CD4-positive, alpha-beta T cell treated with Interleukin-15 for 1 hour (primary cell): ENCODE data around the gene PRPS1L1.

Experiments used
- DNase-seq: peaks from one replicate; pipeline ENCODE4 v3.0.0-alpha.2; 2020

The PRPS1L1 gene

DNA sequence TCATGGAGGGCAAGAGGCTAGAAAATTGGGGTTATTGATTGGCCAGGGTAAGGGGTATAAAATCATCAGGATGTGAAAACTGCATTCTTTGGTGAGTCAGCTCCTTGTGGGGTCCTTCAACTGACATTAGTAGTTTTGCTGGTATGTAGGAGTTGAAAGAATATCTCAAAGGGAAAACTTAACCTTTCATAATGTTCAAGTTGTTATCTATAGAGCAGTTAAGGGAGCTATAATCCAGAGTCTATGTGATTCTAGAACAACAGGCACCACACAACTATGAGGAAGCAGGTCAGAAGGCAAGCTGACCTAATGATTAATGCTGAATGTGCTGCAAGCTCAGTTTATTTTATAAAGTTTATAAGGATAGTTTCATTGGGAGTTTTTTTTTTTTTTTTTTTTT, 13.7 kb downstream of the PRPS1L1 start:
- no peak for DNase-seq

DNA sequence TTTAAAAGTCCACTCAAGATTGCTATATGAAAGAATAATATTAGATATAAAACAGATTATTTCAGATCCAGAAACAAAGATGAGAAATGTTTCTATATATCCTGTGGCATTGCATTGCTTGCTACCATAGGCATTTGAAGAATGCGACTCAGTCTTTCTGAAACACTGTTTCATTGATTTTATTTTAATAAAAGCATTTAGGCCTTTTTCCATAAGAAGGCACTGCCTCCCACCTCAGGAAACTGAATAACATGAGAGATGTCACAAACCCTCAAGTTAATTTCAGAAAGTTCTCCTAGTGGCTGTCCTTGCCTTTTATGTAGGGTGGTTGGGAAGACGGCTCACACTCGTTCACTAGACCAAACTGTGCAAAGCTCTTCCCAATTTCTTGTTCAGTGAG, 23.3 kb downstream of the PRPS1L1 start:
- no peak for DNase-seq

DNA sequence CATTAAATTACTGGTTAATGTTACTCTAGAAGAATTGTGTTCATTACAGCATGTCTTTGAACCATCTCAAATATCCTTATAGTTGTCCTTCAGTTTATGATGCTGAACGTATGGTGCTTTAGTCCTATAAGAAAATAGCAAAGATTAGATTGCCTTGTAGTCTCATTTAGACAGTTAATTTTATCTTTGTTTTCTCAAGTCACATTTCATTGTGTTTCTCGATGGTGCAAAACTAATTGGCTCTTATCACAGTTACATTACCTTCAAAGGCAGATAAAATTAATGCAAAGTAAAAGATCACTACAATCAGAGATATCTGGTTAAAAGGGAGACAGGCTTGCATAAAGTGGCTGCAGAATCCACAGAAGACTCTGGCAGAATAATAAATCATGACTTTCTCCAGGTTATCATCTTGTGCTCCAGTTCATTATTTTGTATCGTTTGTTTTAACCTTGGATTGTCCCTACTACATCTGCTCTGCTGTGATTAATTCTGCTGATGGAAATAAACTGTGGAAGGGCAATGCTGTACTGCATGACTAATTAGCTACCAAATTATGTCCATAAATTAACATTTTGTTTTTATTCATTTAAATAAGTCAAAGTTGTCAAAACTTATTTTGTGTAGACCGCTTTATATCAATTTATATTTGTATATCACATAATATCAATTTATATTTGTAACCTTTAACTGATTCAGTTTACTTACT, 24.2 kb downstream of the PRPS1L1 start:
- DNase-seq = no peak

- DNase-seq = no peak
These were observed 29.0 kb downstream of the PRPS1L1 start for GRCh38 chr7:17998692-17999091.

DNA sequence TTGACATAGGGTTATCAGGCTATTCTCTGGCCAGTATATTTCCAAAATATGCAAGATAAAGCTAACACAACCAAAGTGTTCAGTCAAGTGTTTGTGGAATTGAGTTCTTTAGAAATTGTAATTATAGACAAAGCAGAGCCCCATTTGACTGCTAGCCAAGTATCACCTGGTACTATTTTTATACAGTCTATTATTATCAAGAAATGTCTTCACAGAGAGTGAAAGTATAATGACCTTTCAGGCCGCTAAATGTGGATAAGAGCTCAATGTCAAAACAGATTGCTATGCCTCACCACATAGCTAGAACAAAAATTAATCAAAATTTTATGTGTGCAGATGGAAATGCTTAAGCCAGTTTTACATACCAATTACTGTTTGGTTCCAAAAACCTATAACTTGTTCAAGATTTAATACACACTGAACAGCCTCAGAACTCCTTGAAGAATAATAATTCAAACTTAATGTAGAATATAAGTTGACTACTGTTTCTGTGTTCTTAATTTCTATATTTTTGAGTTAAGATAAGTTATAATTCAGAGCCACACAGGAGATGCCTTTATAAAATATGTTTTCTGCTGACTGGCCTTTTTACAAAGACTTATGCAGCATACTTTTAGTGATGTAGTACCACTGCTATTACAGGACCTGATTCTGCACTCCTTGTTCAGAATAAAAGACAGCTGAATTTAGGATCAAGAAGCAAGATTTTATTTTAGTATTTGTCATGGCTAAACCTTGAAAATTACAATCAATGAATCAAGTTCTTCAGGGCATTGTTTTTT, 31.0 kb downstream of the PRPS1L1 start:
- DNase-seq = no peak

DNA sequence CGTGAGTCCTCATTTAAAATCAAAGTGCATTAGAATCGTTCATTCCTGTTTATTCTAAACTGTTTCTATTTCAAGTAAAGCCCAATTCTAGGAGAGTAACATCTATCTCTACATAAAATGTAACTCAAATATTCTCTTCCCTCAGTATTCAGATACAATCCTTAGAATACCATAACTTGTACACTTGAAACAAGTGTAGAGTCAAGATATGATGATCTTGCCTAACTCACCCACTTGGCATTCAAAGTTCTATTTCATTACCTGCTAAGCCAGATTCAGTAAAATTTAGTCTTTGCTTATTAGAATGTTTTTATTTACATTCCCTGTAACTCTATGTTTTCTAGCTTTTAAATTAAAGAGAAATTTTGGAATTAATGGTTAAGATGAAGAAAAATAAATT, 31.6 kb downstream of the PRPS1L1 start:
- no peak for DNase-seq

- no peak for DNase-seq
These were observed 33.4 kb downstream of the PRPS1L1 start for GRCh38 chr7:17994079-17994850.

DNA sequence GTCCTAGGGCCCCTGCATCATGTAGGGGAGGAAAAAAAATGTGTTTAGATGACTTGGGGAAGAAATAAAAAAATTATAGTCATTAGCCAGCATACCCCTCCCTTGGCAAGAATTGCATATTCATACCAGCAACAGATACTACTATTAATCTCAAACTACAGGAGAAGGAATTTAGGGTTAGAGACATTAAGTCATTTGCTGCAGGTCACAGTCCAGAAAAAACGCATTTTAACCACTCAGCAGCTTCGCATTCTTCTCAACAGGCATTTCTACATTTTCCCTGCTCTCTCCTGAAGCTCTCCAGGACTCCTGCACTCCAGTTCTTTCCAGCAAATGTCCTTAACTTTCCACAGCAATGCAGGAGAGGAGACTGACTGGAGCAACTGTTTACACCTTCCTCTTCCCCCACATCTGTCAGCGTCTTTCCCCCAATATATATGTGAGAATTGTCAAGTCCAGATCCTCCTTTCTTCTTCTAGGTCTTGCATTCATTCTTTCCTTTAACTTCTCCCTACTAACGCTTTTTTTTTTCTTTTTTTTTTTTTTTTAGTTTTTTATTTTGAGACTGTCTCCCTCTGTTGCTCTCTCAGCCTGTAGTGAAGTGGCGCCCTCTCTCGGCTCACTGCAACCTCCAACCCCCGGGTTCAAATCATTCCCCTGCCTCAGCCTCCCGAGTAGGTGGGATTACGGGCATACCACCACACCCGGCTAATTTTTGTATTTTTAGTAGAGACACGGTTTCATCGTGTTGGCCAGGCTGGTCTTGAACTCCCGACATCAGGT, 35.6 kb downstream of the PRPS1L1 start:
- no peak for DNase-seq

- no peak for DNase-seq
These were observed 36.9 kb downstream of the PRPS1L1 start for GRCh38 chr7:17990761-17991160.

- no peak for DNase-seq
These were observed 38.1 kb downstream of the PRPS1L1 start for GRCh38 chr7:17989546-17989945.

- DNase-seq = no peak
These were observed 38.8 kb downstream of the PRPS1L1 start for GRCh38 chr7:17988858-17989257.

- DNase-seq = no peak
These were observed 39.5 kb downstream of the PRPS1L1 start for GRCh38 chr7:17988141-17988540.

GRCh38 chr7:17986851-17987250, 40.8 kb downstream of the PRPS1L1 start:
- DNase-seq = no peak

DNA sequence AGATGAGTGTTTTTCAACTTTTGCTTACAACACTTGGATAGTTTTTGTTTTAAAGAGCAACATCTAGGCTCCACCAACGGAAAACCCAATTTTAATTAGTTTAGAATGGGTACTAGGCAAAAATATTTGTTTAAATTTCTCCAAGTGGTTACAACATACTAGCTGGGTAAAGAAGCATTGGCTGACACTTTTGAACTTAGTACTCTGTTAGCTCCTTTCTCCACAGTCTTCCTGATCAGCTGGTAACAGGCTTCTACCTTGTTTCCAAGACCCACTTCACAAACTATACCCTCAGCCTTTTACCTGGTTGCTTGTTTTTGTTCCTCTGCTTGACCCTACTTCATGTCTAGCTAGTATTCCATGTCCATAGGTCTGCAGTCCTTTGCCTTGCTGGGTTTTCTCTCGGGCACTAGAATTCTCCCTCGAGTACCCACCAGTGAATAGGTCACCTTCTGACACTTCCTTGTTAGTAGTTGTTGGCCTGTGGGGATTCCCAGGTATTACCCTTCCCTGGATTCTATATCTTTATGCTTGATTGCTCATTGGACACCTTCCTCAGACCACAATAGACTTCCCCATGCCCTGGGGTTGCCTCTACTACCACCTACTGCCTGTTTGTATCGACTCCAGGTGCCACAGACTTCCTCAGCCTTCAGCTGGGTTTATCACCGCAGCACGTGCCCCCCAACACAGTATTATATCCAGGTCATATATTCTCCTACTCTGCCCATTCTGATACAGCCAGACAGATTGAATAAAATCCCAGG, 42.0 kb downstream of the PRPS1L1 start:
- no peak for DNase-seq

GRCh38 chr7:17984288-17984687, 43.4 kb downstream of the PRPS1L1 start:
- DNase-seq = no peak

DNA sequence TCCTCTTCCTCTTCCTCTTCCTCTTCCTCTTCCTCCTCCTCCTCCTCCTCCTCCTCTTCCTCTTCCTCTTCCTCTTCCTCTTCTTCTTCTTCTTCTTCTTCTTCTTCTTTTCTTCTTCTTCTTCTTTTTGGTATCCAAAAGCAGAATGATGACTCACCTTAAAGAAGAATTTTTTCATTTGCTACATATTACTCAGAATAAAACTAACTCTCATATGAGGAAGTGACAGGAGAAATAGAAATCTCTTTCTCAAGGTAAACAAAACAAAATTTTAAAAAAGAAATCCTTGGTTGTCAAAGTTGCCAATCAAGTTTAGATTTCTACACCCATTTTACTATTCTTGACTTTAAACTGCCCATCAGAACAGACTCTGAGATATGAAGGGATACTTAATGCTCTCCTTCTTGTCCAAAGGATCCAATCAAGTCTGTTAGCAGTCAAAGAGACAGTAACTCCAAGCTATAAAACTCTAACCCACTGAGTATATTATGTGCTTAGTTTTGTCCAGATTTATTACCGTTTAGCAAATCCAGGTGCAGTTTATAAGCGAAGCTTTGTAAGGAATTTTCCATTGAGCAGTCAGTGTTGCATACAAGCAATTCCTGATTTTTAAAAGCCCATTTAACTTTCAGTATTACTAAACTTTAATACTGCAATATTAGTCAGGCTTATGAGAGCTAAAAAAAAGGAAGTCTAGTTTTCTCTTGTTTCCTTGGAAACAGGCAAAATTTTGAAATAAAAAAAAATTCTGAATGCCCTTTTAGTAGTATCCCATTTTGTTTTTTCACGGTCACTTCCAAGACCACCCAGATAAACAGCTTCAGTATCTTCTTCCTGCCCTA, 44.2 kb downstream of the PRPS1L1 start:
- DNase-seq = no peak

GRCh38 chr7:17976952-17977351, 50.7 kb downstream of the PRPS1L1 start:
- no peak for DNase-seq
